GM13976 (cell line): ENCODE data around the gene POU3F3.
A peak's percentile ranks its signal among the peaks of the same experiment; 100 is the strongest.

Experiments used
- DNase-seq: peaks from one replicate; pipeline ENCODE4 v3.0.0; 2012; ENCODE audit warnings: low spot score
- in situ Hi-C: fragments of 300-500 bp; cut with MboI; formaldehyde crosslinking; loops from one replicate; pipeline ENCODE4 v1.12.0; 2022; ENCODE audit warnings: low sequenced_read_pairs, mixed read lengths, inconsistent platforms; ENCODE audit not compliant: unreplicated experiment
- TF ChIP-seq, protein P1 (sequence below): IDR thresholded peaks from 2 replicates; pipeline ENCODE4 v1.5.1; 2012; ENCODE audit warnings: borderline replicate concordance, mild to moderate bottlenecking; ENCODE audit not compliant: insufficient read depth; ENCODE audit errors: extremely low read depth, missing control alignments, control extremely low read depth

The POU3F3 gene

DNA sequence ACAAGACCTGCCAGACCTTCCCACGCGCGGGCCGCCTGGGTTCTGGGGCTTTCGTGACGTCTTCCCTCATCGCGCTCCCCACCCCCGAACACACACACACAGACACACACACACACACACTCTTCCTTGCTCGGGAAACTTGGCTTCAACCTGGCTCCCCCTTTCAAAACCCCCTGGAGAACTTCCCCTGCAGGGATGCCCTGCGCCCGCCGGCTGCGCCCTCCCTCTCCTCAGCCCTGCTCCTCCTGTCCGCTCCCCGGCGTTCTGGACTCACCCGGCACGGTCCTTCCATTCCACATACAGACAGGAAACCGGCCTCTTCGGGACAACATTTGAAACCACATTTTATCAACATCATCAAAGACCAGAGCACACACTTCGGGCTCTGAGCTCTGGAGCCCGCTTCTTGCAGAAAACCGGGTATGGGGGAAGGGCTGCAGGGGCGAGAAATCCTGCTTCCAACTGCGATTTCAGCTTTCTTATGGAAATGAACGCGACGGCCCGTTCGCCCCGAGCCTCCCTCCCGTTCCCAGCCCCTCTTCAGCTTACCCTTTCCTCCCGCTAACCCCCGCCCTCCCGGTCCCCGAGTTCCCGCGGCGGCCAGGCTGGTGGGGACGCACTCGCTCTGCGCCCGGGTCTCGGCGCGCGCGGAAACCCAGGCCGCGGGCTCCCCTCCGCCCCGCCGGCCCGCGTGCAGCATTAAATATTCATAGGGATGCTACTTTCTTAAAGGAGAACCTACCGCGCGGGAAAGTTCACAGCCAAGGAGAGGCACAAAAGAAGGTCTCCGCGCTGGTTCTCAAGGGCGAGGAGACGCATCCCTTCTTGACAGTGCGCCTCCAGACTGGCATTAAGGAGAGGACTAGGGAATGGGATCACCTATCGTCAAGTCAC, 18.3 kb downstream of the POU3F3 start:
- DNase-seq: no peak
- in situ Hi-C loops: loop anchor here (25.0 kb wide), 1 partner anchor 1710 kb away; no protein-coding TSS in a partner anchor
- TF ChIP-seq, protein P1, sequence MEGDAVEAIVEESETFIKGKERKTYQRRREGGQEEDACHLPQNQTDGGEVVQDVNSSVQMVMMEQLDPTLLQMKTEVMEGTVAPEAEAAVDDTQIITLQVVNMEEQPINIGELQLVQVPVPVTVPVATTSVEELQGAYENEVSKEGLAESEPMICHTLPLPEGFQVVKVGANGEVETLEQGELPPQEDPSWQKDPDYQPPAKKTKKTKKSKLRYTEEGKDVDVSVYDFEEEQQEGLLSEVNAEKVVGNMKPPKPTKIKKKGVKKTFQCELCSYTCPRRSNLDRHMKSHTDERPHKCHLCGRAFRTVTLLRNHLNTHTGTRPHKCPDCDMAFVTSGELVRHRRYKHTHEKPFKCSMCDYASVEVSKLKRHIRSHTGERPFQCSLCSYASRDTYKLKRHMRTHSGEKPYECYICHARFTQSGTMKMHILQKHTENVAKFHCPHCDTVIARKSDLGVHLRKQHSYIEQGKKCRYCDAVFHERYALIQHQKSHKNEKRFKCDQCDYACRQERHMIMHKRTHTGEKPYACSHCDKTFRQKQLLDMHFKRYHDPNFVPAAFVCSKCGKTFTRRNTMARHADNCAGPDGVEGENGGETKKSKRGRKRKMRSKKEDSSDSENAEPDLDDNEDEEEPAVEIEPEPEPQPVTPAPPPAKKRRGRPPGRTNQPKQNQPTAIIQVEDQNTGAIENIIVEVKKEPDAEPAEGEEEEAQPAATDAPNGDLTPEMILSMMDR: no peak

DNA sequence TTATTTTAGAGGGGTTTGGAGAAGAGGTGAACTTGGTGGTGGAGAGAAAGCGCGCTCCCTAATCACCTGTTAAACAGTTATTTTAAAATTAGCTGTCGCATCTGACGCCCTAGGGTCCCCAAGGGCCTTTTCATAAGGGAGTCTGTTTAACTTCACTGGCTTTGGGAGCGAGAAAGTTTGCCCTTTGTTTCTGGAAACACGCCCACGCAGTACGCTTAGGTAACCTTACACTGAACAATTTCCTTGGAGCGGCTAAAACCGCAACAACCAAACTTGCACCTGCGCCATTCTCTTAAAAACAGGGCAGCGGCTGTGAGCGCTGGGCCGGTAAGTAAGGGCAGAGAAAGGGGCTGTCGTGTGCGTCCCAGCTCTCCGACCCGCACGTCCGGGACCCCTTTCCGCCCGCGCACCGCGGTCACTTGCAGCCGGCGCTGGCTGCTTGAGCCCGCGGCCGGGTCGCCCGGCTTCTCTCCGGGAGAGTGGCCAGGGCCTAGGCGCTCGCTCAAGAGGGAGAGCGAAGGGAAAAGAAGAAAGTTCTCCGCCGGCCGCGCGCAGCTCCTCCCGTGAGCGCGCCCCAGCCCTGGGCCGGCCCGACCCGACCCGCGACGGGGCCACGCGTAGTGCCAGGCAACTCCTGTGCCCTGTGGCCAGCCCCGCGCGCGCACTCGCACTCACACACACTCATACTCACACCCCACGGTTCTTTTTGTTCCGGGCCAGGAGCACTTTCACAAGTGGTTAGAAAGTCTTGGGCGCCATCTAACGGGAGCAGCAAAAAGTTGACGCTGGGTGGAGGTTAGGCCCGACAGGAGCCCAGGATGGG, 19.2 kb downstream of the POU3F3 start:
- peak; percentile 85 for DNase-seq
- in situ Hi-C loops: loop anchor here (25.0 kb wide), 1 partner anchor 1711 kb away; no protein-coding TSS in a partner anchor
- TF ChIP-seq, protein P1: peak; percentile 49

DNA sequence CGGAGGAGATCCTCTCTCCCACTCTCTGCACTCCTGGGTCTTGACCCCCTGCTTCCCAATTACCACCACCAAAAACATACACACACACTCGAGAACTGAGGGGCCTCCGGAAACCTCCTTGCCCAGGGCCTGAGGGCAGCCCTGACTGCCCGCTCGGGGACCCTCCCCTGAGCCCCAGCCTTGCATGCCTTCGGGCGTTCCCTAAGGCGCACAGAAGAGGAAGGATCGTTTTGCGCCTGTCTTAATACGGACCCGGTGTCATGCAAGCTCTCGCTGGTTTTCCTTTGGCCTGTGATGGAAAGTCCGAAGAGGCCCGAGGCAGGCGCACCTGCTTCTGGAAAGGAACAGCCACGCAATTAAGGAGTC, 19.8 kb downstream of the POU3F3 start:
- no peak for DNase-seq
- TF ChIP-seq, protein P1: no peak
- in situ Hi-C loops: loop anchor here (25.0 kb wide), 1 partner anchor 1711 kb away; no protein-coding TSS in a partner anchor

DNA sequence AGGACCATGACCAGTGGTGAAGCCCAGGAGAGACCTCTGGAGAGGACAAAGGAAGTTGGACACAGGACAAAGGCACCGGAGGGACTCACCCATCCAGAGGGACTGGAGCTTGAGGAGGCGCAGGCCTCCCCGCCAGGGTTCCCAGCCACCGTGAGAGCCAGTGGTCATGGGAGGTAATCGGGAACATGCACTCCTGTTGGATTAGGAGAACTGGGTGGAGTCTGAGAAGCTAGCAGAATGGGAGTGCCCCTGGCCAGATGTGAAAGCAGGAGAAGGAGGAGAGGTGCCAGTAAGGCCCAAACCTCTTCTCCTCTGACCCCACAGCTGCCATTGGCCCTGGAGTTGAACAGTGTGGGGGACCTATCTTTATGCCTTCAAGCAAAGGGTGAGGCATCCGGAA, 20.3 kb downstream of the POU3F3 start:
- TF ChIP-seq, protein P1: no peak
- DNase-seq: no peak
- in situ Hi-C loops: loop anchor here (25.0 kb wide), 1 partner anchor 1712 kb away; no protein-coding TSS in a partner anchor

DNA sequence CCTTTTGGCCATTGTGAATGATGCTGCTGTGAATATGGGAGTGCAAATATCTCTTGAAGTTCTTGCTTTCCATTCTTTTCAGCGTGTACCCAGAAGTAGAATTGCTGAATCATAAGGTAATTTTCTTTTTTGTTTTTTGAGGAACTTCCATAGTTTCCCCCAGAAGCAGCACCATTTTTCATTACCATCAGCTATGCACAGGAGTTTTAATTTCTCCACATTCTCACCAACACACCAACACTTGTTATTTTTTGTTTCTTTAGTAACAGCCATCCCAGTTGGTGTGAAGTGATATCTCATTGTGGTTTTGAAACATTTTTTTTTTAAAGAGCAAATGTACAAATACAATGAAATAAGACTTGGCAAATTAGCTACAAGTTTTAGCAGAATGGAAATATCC, 21.3 kb downstream of the POU3F3 start:
- DNase-seq: no peak
- in situ Hi-C loops: no loop called here
- TF ChIP-seq, protein P1: no peak

DNA sequence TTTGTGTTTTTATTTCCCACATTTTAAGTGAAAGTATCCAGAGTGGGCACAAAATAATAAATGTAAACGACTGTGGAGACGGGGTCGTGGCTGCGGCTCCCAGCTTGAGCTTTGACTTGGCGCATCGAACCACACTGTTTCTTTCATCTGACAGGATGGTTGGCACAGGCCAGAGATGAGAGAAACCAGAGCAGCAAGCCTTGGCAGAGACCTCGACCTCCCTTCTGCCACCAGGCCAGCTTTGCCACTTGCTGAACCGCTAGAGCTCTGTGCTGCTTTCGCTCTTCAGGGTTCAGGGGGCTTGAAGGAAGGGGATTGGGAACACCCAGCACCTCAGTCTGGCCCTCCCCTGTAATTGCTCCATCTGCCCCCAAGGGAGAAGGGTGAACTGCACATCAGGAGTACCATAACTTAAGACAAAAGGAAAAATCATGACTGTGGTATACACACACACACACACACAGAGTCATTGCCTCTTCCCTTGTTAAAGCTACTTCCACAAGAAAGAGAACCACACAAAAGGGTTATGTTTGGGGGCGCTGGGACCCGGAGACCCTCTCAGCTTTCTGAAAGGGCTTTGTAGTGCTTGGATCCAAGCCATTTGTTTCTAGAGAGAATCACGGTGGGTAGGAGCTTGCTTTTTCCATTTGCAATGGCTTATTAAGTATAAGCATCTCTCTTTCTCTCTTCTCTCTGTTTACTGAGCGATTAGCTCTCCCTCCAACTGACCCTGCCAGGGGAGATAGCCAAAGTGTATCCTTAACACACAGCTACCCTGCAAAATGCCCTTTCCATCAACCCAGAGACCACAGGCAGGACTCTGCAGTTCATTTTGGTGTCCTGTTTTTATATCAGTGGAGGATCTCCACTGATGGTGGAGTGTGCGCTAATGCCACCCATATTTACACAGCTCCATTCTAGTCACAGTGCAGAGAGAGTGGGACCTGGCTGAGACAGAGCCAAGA, 23.0 kb downstream of the POU3F3 start:
- TF ChIP-seq, protein P1: no peak
- in situ Hi-C loops: no loop called here
- DNase-seq: no peak
